Midbrain (tissue), 1 donor: ENCODE measurements around the gene GRM4.

ENCODE experiments used
- DNase-seq: peaks from one replicate; lab custom pipeline; 2025; lab: John Stamatoyannopoulos, UW

Gene GRM4

GRCh38 chr6:34142061-34142998, 3.6 kb downstream of the GRM4 start:
- DNase-seq: no peak

GRCh38 chr6:34140075-34140474, 5.8 kb downstream of the GRM4 start:
- no peak for DNase-seq

- no peak for DNase-seq
These were observed 6.9 kb downstream of the GRM4 start for GRCh38 chr6:34138914-34139510.

GRCh38 chr6:34138191-34138590, 7.7 kb downstream of the GRM4 start:
- no peak for DNase-seq

GRCh38 chr6:34135541-34135940, 10.3 kb downstream of the GRM4 start:
- DNase-seq: no peak

GRCh38 chr6:34132486-34133185, 13.3 kb downstream of the GRM4 start:
- DNase-seq: peak; percentile 11

GRCh38 chr6:34131326-34132290, 14.3 kb downstream of the GRM4 start:
- no peak for DNase-seq

- no peak for DNase-seq
These were observed 15.0 kb downstream of the GRM4 start for GRCh38 chr6:34130862-34131261.

GRCh38 chr6:34129753-34130152, 16.1 kb downstream of the GRM4 start:
- no peak for DNase-seq

- DNase-seq: no peak
These were observed 17.8 kb downstream of the GRM4 start for GRCh38 chr6:34128045-34128444.

- DNase-seq: no peak
These were observed 19.5 kb downstream of the GRM4 start for GRCh38 chr6:34126419-34126818.

GRCh38 chr6:34125939-34126338, 19.9 kb downstream of the GRM4 start:
- DNase-seq: no peak

GRCh38 chr6:34120953-34121675, 24.8 kb downstream of the GRM4 start:
- no peak for DNase-seq

- DNase-seq: no peak
These were observed 30.0 kb downstream of the GRM4 start for GRCh38 chr6:34115915-34116314.

- no peak for DNase-seq
These were observed 30.5 kb downstream of the GRM4 start for GRCh38 chr6:34115403-34115795.

- no peak for DNase-seq
These were observed 31.0 kb downstream of the GRM4 start for GRCh38 chr6:34114695-34115402.

GRCh38 chr6:34113532-34113931, 32.4 kb downstream of the GRM4 start:
- DNase-seq: no peak

GRCh38 chr6:34112126-34112525, 33.8 kb downstream of the GRM4 start:
- DNase-seq: no peak

GRCh38 chr6:34110610-34111009, 35.3 kb downstream of the GRM4 start:
- no peak for DNase-seq

- DNase-seq: no peak
These were observed 37.7 kb downstream of the GRM4 start for GRCh38 chr6:34108176-34108575.
